Erythroblast (primary cell): ENCODE measurements around the gene PWP1.

Experiments
- GATA1 ChIP-seq: IDR thresholded peaks from 2 replicates; pipeline ENCODE4 v1.6.1; 2011; ENCODE audit warnings: low read depth, mild to moderate bottlenecking, control low read depth, low read length, moderate library complexity
- POLR2A ChIP-seq: IDR thresholded peaks from 2 replicates; pipeline ENCODE4 v1.6.1; 2011; ENCODE audit warnings: mild to moderate bottlenecking, low read length

DNA sequence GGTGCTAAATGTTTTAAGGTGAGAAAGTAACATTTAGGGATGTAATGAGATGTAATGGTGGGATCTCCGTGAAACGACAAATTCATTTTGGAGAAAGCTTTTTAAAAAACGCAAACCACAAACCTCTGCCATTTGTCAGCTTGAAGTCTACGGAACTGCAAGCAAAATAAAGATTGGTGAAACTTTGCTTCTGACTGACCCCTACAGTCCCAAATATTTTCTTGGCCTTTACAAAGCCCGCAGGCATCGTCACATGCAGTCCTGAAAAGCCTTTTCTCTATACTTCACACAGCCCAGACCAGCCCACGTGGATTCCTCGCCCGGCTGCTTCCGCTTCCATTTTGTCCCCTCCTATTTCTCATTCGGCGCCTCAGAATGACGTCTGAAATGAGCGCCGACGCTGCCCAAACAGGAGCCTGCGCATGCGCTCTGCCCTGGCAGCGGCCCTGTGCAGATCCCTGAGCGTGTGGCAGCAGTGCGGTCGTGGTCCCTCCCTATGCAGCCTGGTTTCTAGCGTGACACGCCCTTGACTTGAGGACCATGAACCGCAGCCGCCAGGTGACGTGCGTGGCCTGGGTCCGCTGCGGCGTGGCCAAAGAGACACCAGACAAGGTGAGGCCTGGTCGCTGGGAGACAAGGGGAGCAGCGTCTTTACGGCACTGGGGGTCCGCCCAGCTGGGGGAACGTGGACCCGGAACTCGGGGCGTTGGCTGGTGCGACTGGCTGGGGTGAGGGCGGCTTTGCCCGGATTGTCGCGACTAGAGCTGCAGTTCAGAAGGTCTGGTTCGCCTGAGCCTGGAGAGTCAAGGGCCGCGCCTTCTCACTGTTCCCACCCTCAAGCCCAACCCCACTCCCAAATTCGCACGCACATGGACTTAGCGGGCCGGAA, at the start of gene PWP1:
- TF ChIP-seq POLR2A (peak; percentile 90), GATA1 (no peak)
